Progenitor cell of endocrine pancreas (in vitro differentiated cells): ENCODE data around the gene MRFAP1. TPM values are rescaled to one million over a fixed set of nuclear protein-coding genes. Genes with fewer than 3 reads are reported as not detected.

Experiments
- DNase-seq: peaks from one replicate; pipeline ENCODE4 v3.0.0; 2021; ENCODE audit warnings: low spot score; ENCODE audit not compliant: unreplicated experiment
- H3K27ac Mint-ChIP-seq: 2 replicates; pipeline ENCODE4 v1.8.0; 2021; ENCODE audit warnings: mild to moderate bottlenecking, moderate library complexity, mixed read lengths
- H3K27me3 Mint-ChIP-seq: 2 replicates; pipeline ENCODE4 v1.8.0; 2021; ENCODE audit warnings: mixed read lengths
- H3K36me3 Mint-ChIP-seq: 2 replicates; pipeline ENCODE4 v1.8.0; 2022; ENCODE audit warnings: mixed read lengths; ENCODE audit not compliant: insufficient read depth
- H3K4me1 Mint-ChIP-seq: 2 replicates; pipeline ENCODE4 v1.8.0; 2021; ENCODE audit warnings: low read depth, mixed read lengths
- H3K4me3 Mint-ChIP-seq: 2 replicates; pipeline ENCODE4 v1.8.0; 2021; ENCODE audit warnings: low read depth, mild to moderate bottlenecking, moderate library complexity, mixed read lengths
- H3K9me3 Mint-ChIP-seq: 2 replicates; pipeline ENCODE4 v1.8.0; 2021; ENCODE audit warnings: low read depth, mixed read lengths
- CTCF ChIP-seq: fragments of 200-600 bp; sonication (generic); IDR thresholded peaks from one replicate; pipeline ENCODE4 v1.5.0; 2021; ENCODE audit warnings: antibody characterized with exemption, mild to moderate bottlenecking; ENCODE audit not compliant: unreplicated experiment
- total RNA-seq: library from RNA; stranded (reverse); gene quantifications from 2 replicates; pipeline ENCODE4 v1.2.1, GENCODE V29; 2021

The MRFAP1 gene
- total RNA-seq, 1 donor from 2014 or later, result 223 TPM

- no peak for TF ChIP-seq CTCF
- no peak for DNase-seq
- no peaks in the 10 kb centered on the region for H3K27me3 Mint-ChIP-seq
- no peak overlapping the region for H3K4me3 Mint-ChIP-seq
- H3K27ac Mint-ChIP-seq, result no peak overlapping the region
- no peaks in the 10 kb centered on the region for H3K9me3 Mint-ChIP-seq
- no peaks in the 10 kb centered on the region for H3K4me1 Mint-ChIP-seq
- H3K36me3 Mint-ChIP-seq, result peaks cover 3% of the 10 kb centered on the region
Measured at GRCh38 chr4:6594826-6595355, 45.6 kb upstream of the MRFAP1 start.

GRCh38 chr4:6595897-6596537, 44.5 kb upstream of the MRFAP1 start:
- no peak for DNase-seq
- TF ChIP-seq CTCF, result no peak
- H3K4me3 Mint-ChIP-seq, result no peak overlapping the region
- H3K36me3 Mint-ChIP-seq, result peaks cover 3% of the 10 kb centered on the region
- no peaks in the 10 kb centered on the region for H3K27me3 Mint-ChIP-seq
- no peak overlapping the region for H3K27ac Mint-ChIP-seq
- no peaks in the 10 kb centered on the region for H3K4me1 Mint-ChIP-seq
- no peaks in the 10 kb centered on the region for H3K9me3 Mint-ChIP-seq

GRCh38 chr4:6596948-6597347, 43.5 kb upstream of the MRFAP1 start:
- no peak for TF ChIP-seq CTCF
- Mint-ChIP-seq H3K27ac (no peak overlapping the region), H3K9me3 (no peaks in the 10 kb centered on the region), H3K4me3 (no peak overlapping the region), H3K27me3 (no peaks in the 10 kb centered on the region), H3K36me3 (peaks cover 6% of the 10 kb centered on the region), H3K4me1 (no peaks in the 10 kb centered on the region)
- no peak for DNase-seq

- Mint-ChIP-seq H3K27ac (no peak overlapping the region), H3K4me1 (no peaks in the 10 kb centered on the region), H3K27me3 (no peaks in the 10 kb centered on the region), H3K36me3 (peaks cover 8% of the 10 kb centered on the region), H3K9me3 (no peaks in the 10 kb centered on the region), H3K4me3 (no peak overlapping the region)
- no peak for TF ChIP-seq CTCF
- DNase-seq, result no peak
Measured at GRCh38 chr4:6598127-6598526, 42.4 kb upstream of the MRFAP1 start.

GRCh38 chr4:6598641-6599040, 41.8 kb upstream of the MRFAP1 start:
- Mint-ChIP-seq H3K9me3 (no peaks in the 10 kb centered on the region), H3K36me3 (peaks cover 11% of the 10 kb centered on the region), H3K27ac (no peak overlapping the region), H3K4me3 (no peak overlapping the region), H3K4me1 (no peaks in the 10 kb centered on the region), H3K27me3 (no peaks in the 10 kb centered on the region)
- TF ChIP-seq CTCF, result no peak
- no peak for DNase-seq
